HG03342 (cell line): ENCODE measurements around the gene CACNA1B.
"Not testable (repeated sequence)": the region's sequence is repeated elsewhere in the genome, so short reads cannot be mapped to it uniquely, and the experiment has no call there.

Source experiments
- ATAC-seq: cut with Tn5 transposase; IDR thresholded peaks from one replicate; pipeline ENCODE4 v1.9.1; 2021; ENCODE audit warnings: mild to moderate bottlenecking, moderate library complexity; ENCODE audit not compliant: unreplicated experiment

Gene CACNA1B

GRCh38 chr9:137865581-137866145 lies 11.9 kb upstream of the CACNA1B start:
- no peak for ATAC-seq

GRCh38 chr9:137866226-137867141 lies 11.1 kb upstream of the CACNA1B start:
- no peak for ATAC-seq

DNA sequence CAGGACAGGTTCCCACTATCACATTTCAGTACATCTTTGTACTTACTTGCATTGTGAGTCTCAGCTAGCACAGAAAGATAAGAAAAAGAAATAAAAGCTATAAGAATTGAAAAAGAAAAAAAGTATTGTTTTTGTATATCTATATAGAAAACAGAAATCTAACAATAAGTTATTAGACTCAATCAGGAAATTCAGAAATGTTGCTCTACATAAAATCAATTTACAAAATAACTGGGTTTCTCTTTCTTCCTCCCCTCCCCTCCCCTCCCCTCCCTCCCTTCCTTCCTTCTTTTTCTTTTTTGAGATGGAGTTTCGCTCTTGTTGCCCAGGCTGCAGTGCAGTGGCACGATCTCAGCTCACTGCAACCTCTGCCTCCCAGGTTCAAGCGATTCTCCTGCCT lies 7.2 kb upstream of the CACNA1B start:
- no peak for ATAC-seq

DNA sequence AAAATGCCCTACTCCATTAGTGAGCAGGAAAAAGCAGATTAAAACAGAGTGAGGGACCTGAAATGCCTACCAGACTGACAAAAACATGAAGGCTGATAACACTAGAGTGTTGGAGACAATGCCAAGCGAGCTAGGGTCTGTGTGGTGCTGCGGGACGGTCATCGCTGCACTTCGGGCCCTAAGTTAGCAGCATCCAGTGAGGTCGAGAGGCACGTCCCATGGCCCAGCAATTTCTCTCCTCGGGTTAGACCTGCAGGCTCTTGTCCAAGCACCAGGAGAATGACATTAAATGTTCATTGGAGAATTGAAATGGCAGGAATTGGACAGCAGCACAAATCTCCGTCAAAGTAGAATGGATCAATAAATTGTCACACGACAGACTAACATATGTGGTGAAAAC lies 5.3 kb upstream of the CACNA1B start:
- no peak for ATAC-seq

DNA sequence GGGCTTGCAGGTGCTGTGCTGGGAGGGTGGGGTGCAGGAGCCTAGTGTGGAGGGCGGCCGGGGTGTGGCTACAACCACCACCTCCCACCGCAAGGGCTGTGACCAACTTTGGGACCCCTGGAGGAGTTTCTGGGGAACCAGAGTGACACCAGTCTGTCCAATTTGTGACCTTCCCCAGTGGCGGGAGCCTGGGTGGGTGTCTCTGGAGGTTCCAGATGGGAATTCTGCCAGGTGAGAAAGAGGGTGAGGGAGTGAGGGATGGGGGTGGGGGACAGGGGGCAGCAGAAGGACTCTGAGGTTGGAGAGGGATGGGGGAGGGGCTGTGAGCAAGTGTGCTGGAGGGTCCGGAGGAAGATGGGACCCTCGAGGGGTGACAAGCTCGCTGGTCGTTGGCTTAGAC lies 4.2 kb upstream of the CACNA1B start:
- ATAC-seq = no peak

DNA sequence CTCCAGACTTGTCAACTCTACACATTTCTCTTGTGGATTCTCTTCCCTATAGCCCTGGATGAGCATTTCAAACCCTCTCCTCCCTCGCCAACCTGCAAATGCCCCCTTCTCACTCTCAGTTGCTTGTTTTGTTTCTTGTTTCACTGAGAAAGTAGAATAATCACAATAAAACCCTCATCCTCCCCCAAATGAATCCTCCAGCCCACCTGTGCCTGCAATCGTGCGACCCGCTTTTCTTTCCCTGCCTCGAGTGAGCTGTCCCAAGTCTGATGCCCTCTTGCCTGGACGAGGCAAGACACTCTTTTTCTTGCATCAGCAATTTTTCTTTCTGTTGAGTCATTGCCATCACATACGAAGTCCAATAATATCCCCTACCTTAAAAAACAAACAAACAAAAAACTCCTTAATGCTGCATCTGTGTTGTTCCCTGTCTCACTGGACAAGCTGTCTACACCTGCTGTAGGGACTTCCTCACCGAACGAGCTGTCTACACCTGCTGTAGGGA lies 3.7 kb upstream of the CACNA1B start:
- no peak for ATAC-seq

GRCh38 chr9:137875354-137875753 lies 2.2 kb upstream of the CACNA1B start:
- ATAC-seq = no peak

GRCh38 chr9:137875846-137876245 lies 1.7 kb upstream of the CACNA1B start:
- ATAC-seq = no peak

DNA sequence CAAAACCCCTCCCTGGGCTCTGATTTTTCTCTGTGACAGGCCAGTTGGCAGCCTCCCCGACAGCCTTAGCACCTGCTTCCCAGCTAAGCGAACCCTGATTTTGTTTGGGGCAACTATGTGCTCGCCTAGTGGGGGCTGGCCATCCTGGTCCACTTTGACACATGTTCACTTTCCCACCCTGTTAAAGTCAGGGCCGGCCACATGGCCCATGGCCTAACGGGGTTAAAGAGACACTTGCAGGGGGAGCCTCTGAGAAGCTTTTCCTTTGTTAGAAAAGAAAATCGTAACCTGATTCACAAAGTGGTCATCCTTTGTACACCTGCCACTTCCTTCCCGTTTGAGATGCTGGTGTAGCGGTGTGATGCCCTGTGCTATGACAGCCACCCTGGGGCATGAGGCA lies 1.3 kb upstream of the CACNA1B start:
- ATAC-seq = no peak

GRCh38 chr9:137876781-137877386 lies 698 bp upstream of the CACNA1B start:
- ATAC-seq = no peak

DNA sequence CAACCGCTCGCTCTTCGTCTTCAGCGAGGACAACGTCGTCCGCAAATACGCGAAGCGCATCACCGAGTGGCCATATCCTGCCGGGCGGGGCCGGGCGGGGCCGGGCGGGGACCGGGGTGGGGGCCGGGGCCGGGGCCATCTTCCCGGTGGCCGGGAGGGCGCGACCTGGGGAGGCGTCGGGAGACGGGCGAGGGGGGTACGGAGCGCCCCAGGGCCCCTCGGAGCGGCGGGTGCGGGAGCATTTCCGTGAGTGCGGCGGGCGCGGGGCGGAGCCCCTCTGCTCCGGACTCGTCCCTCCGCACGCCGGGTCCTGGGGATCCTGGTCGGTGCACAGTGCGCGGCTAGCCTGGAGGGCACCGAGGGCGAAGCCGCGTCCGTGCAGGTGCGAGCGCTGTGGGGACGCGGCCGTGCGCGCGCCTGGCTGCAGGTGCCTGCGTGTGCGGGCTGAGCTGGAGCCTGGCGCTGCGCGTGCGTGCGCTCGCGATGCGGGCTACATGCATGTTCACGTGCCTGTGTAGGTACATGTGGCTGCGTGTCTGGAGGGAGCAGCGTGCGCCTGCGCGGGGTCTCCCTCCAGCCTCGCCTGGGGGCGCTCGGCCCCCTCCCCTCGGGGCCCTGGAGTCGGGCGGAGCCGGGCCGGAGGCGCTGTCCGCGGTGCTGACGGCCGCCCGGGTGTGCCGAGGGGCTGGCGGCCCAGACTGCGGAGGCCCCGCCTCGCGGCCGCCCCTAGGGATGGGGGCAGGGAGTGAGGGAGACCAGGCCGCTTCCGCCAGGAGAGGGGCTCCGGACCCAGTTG lies 762 bp downstream of the CACNA1B start:
- ATAC-seq = no peak

GRCh38 chr9:137879052-137879451 lies 1.5 kb downstream of the CACNA1B start:
- no peak for ATAC-seq

GRCh38 chr9:137879566-137880150 lies 2.1 kb downstream of the CACNA1B start:
- ATAC-seq = no peak

DNA sequence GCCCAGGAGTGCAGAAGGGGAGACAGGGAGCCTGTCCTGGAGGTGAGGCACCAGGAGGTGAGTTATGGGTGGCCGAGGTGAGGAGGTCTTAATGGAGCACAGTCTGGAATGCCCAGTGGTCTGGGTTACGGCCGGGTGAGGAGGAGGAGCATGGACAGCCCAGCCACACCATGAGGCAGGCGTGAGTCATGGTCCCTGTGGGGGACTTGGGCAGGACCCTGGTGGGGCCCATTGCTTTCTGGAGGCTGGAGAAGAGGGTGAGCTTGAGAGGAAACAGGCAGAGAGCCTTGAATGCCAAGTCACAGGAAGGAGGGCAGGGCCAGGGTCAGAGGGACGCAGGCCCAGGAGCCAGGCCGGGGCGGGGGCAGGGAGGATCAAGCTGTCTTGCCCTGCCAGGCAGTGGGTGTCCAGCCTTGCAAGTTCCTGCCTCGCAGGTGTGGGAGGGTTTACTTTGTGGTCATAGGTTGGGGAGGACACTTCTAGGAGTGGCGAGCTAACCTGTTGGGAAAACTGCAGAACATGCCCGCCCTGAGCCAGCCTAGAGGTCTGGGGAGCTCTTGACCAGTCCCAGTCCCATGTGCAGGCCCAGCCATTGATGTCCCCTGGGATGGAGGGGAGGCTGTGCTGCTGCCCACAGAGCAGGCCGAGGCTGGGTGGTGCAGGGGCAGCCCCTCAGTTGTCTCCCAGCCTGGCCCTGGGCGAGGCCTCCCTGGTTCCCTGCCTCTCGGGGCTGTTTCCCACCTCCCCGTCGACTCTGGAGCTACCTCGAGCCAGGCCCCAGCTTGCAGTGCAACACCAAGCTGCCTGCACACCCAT lies 2.8 kb downstream of the CACNA1B start:
- no peak for ATAC-seq

DNA sequence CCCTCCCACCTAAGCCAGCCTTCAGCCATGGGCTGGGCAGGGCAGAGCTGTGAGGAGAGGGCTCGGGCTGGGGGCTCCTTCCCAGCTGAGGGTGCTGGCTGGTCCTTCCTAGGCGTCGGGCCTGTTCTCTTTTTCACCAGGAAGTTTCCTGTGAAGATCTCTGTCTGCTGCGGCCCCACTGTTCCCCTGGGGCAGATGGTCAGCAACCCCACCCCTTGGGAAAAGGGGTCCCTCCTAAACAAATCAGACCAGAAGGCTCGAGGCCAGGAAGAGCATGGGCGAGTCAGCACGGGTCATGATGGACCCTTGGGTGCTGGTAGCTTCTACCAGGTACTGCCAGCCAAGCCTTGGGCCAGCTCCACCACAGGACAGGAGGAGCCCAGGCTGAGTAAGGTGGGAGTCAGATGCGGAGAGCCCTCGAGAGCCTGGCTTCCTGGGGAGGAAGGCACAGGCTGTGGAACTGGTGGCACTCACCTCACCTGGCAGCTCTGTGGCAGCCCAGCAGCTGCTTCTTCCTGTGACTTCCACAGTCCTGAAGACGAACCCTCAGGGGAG lies 3.5 kb downstream of the CACNA1B start:
- no peak for ATAC-seq

DNA sequence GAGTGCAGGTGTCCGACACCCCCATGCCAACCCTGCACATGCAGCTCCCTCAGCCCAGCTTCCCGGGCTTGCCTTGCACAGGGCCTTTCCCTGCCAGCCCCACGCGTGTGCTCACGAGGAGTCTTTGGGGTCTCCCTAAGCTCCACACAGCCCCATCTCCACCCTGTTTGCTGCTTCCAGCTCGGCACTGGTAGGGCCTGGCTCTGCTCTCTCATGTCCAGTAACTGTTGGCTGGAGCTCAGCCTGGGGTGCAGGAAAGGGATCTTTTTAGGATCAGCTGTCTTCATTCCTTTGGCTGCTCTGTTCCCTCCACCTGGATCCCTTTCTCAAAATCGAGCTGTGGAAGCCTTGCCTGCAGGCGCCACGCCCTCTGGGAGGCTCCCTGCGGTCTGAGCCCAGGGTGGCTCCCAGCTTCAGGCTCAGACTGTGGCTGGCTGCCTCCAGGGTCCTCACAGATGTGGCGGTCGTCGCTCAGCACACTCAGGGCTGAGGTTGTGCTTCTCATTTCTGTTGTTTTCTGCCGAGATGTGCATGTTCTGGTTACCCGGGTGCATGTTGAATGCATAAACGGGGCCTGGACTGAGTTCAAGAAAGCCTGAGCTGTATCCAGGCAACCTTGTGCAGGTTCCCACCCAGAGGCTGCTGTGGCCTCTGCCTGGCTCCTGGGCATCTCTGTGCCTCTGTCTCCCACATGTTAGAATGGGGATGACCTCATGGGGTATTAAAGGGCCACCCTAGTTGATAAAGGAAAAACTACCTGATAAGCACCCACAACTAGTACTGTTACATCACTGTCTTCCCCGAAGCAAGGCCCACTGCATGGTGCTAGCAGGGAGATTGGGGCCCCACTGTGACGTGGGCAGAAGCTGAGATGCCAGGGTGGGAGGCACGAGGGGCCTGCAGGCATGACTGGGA lies 4.3 kb downstream of the CACNA1B start:
- ATAC-seq = no peak

DNA sequence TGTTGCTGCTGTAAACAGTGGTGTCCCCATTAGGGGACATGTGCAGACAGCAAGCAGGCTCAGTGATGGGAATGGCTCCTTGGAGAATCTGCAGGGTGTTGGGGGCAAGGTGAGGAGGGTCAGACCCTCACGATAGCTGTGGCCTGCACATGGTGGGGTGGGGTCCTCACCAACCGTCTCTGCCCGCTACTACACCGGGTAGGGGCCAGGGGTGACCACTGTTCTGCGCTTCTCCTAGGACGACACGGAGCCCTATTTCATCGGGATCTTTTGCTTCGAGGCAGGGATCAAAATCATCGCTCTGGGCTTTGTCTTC lies 4.9 kb downstream of the CACNA1B start:
- no peak for ATAC-seq

DNA sequence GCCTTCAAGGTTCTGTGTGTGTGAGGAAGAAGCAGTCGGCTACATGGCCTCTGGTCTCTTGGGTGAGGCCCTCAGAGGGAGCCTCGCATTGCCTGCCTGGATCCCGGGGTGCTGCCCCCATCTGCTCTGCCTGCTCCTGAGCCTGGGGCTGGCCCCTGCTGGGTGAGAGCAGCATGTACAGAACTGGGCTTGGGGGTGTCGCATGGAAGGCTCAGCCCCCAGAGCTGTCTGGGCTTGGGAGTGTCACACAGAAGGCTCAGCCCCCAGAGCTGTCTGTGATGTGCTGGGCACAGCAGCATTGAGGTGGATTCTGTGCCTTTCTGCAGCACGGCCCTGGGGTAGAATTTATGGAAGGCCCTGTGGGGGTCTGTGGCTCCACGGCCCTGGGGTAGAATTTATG lies 6.4 kb downstream of the CACNA1B start:
- not testable (repeated sequence) for ATAC-seq

- not testable (repeated sequence) for ATAC-seq
These were observed 7.0 kb downstream of the CACNA1B start for GRCh38 chr9:137884547-137884946.
